H7 (cell line): ENCODE measurements around the gene NR5A1. TPM values are rescaled to one million over a fixed set of nuclear protein-coding genes. Genes with fewer than 3 reads are reported as not detected.

Source experiments
- DNase-seq: peaks from one replicate; pipeline ENCODE4 v3.0.0; 2012
- H3K27me3 ChIP-seq: 2 replicates; pipeline ENCODE4 v1.6.0; 2011; ENCODE audit warnings: mild to moderate bottlenecking, low read length; ENCODE audit not compliant: control insufficient read depth, insufficient read depth
- H3K36me3 ChIP-seq: replicated peaks from 2 replicates; pipeline ENCODE4 v1.5.1; 2011; ENCODE audit warnings: low read length; ENCODE audit not compliant: control insufficient read depth, insufficient read depth
- H3K4me3 ChIP-seq: 2 replicates; pipeline ENCODE4 v1.5.1; 2011; ENCODE audit warnings: low read depth, mild to moderate bottlenecking, control low read depth, low read length, moderate library complexity; ENCODE audit not compliant: insufficient read depth
- total RNA-seq: library from RNA; depleted of rRNA; stranded (reverse); fragments of >200 nt; shearing (Covaris generic); gene quantifications from 2 replicates; pipeline ENCODE4 v1.2.3, GENCODE V29; 2014

Gene NR5A1
- total RNA-seq, 1 experiment from 2014 or later = 0.73 TPM

DNA sequence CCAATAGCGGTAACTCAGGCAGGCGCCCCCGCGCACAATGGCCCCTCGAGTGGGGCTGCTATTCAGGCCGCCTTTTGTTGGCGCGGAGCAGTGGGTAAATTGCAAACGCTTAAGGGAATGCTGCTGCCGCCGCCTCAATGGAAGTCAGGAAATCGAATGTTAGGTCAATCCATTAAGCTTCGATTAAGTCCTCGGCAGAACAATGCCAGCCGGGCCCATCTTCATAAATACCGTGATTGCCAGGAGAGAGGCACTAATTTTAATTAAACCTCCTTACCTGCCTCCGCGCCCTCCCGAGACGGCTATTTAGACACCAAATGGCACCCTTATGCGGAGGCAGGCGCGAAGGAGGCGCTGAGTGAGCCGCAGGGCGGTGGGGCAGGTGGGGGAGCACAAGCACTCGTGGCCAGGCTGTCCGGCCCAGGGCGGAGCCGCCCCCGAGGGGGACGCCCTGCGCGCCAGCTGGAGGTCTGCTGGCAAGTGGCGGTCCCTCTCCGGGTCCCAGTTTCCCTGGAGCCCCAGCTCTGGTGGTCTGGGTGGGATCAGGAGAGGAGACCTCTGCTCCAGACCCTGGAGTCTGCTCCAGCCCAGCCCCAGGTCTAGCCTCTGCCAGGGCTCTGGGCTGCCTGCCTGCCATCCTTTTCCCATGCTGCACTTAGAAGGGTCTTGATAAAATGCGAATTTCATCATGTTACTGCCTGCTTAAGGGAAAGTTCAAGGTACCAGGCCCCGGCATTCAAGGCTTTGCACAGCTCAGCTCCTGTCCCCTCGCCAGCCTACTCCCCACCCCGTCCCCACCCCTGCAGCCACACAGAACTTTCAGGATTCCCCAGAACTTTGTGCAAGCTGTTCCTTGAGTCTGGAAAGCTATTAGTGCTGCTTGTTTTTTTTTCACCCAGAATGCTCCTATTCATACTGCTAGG lies 19.7 kb downstream of the NR5A1 start:
- no peaks in the 10 kb centered on the region for H3K36me3 ChIP-seq
- H3K27me3 ChIP-seq = peaks cover 5% of the 10 kb centered on the region; the same call in 1 of the 2 replicates
- H3K4me3 ChIP-seq = no peak overlapping the region
- DNase-seq = peak; percentile 84

DNA sequence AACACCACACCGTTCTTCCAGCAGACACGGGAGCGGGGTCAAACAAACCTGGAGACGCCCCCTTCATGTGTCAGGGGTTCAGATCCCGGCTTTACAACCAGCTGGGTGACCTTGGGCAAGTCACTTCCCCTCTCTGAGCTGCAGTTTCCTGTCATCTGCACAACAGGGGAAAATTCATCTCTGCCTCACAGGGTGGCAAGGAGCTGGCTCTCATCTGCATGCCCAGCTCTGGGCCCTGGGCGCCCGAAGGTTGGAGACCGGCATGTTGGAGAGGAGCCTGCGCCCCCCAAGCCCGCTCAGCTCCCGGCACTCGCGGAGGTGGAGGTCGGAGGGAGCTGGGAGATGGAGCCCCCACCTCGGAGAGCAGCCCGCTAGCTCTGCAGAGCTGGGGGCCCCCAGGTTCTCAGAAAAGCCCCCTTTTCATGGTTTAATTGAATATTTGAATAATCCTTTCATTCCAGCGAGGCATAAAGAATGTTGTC lies 20.4 kb downstream of the NR5A1 start:
- Histone ChIP-seq H3K27me3 (peaks cover 7% of the 10 kb centered on the region; the same call in 1 of the 2 replicates), H3K4me3 (no peak overlapping the region), H3K36me3 (no peaks in the 10 kb centered on the region)
- no peak for DNase-seq

DNA sequence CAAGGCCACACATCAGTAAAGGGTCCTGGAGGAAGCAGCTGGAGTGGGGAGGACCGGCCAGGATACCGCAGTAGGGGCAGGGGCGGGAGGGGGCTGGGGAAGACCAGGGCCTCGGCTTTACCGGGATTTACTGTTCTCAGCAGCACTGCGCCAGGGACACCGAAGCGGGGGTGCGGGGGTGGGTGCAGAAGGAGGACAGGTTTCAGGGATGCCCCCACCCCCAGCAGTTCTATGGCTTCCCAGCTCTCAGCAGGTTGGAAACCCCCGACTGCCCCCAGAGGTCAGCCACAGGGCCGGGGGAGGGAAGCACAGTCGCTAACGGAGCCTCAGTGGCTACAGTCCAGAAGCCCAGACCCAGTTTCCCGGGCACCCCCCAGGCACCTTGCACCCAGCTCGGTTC lies 21.3 kb downstream of the NR5A1 start:
- Histone ChIP-seq H3K4me3 (no peak overlapping the region), H3K27me3 (peaks cover 9% of the 10 kb centered on the region), H3K36me3 (no peaks in the 10 kb centered on the region)
- DNase-seq = no peak

- Histone ChIP-seq H3K36me3 (no peaks in the 10 kb centered on the region), H3K27me3 (peaks cover 9% of the 10 kb centered on the region), H3K4me3 (no peak overlapping the region)
- no peak for DNase-seq
These were observed 22.0 kb downstream of the NR5A1 start for GRCh38 chr9:124485201-124485600.

DNA sequence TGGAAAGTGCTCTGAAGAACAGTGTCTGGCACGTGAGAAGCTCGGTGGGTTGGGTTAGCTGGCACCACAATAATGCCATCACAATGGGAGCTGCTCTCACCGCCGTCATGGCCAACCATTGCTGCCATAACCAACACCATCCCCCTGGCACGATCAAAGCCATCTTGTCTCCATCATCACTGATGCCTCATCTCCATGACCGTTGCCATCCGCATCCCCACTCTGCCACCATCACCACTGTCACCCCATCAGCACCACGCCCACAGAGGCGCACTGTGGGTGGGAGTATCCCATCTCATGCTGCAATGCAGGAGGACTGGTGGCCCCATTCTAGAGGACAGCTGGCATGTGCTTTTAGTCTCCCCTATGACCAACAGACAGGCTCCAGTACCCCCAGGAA lies 23.7 kb downstream of the NR5A1 start:
- Histone ChIP-seq H3K4me3 (no peak overlapping the region), H3K27me3 (peaks cover 24% of the 10 kb centered on the region), H3K36me3 (no peaks in the 10 kb centered on the region)
- DNase-seq = no peak

DNA sequence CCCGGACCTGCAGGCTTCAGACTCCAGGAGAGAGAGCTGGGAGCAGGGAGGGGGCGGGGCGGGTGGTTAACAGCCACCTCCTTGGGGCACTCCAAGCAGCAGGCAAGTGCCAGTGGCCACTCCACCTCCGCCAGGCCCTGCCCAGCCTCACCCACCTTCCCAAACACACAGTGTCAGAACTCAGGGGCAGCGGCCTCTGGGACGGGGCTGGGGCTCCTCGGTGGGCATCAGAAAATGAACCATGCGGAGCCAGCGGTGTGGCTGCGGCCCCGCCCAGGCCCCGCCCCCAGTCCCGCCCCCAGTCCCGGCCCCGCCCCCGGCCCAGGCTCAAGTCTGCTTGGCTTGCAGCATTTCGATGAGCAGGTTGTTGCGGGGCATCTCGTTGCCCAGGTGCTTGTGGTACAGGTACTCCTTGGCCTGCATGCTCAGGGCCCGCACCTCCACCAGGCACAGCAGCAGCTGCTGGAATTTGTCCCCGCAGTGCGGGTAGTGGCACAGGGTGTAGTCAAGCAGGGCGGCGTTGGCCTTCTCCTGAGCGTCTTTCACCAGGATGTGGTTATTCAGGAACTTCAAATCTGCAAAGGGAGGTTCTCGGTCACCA lies 24.7 kb downstream of the NR5A1 start:
- peak; percentile 97 for DNase-seq
- Histone ChIP-seq H3K36me3 (no peaks in the 10 kb centered on the region), H3K4me3 (peak overlapping the region; percentile 19; the same call in 1 of the 2 replicates), H3K27me3 (peaks cover 30% of the 10 kb centered on the region)

DNA sequence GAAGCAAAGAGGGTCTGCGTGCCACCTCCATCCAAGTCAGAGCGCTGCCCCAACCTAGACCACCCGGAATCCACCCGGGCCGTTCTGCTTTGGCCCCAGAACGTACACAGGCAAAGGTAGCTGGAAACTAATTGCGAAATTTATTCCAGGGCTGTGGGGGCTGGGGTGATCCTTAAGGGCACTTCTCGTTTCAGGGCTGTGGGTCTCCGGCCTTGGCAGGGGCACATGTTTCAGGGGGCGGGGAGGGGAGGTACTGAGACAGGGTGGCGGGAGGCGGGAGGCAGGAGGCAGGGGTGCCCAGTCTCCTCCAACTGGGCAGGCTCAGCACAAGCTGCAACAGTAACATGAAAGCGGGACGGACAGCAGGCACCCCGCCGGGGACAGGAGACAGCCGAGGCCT lies 26.1 kb downstream of the NR5A1 start:
- no peak for DNase-seq
- H3K36me3 ChIP-seq = no peaks in the 10 kb centered on the region
- H3K4me3 ChIP-seq = no peak overlapping the region
- H3K27me3 ChIP-seq = peaks cover 36% of the 10 kb centered on the region

GRCh38 chr9:124480621-124480981 lies 26.6 kb downstream of the NR5A1 start:
- H3K4me3 ChIP-seq = no peak overlapping the region
- H3K36me3 ChIP-seq = no peaks in the 10 kb centered on the region
- peaks cover 38% of the 10 kb centered on the region for H3K27me3 ChIP-seq
- DNase-seq = peak; percentile 97

GRCh38 chr9:124479947-124480620 lies 27.1 kb downstream of the NR5A1 start:
- H3K4me3 ChIP-seq = no peak overlapping the region
- no peak for DNase-seq
- peaks cover 38% of the 10 kb centered on the region for H3K27me3 ChIP-seq
- no peaks in the 10 kb centered on the region for H3K36me3 ChIP-seq

- no peak for DNase-seq
- Histone ChIP-seq H3K27me3 (peaks cover 38% of the 10 kb centered on the region), H3K36me3 (no peaks in the 10 kb centered on the region), H3K4me3 (no peak overlapping the region)
These were observed 27.8 kb downstream of the NR5A1 start for GRCh38 chr9:124479371-124479770.

GRCh38 chr9:124478354-124478753 lies 28.8 kb downstream of the NR5A1 start:
- H3K4me3 ChIP-seq = peak overlapping the region; percentile 49
- DNase-seq = no peak
- H3K27me3 ChIP-seq = peaks cover 38% of the 10 kb centered on the region
- H3K36me3 ChIP-seq = no peaks in the 10 kb centered on the region

DNA sequence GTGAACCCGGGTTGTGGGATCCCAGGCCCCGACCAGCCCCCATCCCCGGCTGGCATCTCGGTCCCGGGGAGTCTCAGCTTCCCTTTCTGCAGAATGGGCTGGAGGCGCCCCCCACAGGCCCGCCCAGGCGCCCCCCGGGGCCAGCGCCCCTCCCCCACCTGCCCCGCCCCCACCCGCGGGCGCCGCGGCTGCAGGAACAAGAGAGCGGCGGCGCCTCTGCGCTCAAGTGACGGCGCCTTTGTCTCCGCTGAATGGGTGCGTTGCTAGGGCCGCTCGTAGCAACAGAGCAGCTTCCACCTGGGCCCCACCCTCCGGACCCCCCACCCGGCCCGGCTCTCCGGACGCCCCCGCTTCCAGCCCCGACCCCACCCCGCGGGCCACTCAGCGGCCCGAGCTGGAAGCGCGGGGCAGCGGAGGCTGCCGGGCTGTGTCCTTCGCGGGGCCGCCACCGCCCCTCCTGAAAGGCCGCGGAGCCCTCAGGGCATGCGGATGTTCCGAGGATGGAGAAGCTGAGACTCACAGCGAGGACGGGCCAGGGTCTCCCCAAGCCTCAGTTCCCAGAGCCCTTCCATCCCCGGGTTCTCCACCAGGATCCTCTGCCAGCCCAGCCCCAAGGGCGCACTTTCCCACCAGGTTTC lies 29.4 kb downstream of the NR5A1 start:
- DNase-seq = peak; percentile 89
- H3K36me3 ChIP-seq = no peaks in the 10 kb centered on the region
- peaks cover 38% of the 10 kb centered on the region for H3K27me3 ChIP-seq
- peak overlapping the region; percentile 49 for H3K4me3 ChIP-seq

- Histone ChIP-seq H3K4me3 (peak overlapping the region; percentile 49), H3K36me3 (no peaks in the 10 kb centered on the region), H3K27me3 (peaks cover 38% of the 10 kb centered on the region)
- peak; percentile 86 for DNase-seq
These were observed 30.0 kb downstream of the NR5A1 start for GRCh38 chr9:124477211-124477647.
